ENCODE results near the gene EFCAB6. TPM values are rescaled to one million over a fixed set of nuclear protein-coding genes. Genes with fewer than 3 reads are reported as not detected.

The EFCAB6 gene
- total and polyA plus RNA-seq, 9 of the 15 experiments (the other 6 are each of a cell fraction or from before 2014, with no cell fraction given), result 0.06 TPM; not detected in 8

- TF ChIP-seq MAZ (CRISPR knock-in tag; conservative IDR thresholded peaks at IDR 0.05 in 1 of 2, IDR thresholded peaks at IDR 0.05 in 1 of 2) (no peak), FOXJ2 (tag; IDR thresholded peaks at IDR 0.05) (no peak), ZNF384 (IDR thresholded peaks at IDR 0.05; ENCODE audit: low read depth, low read length) (no peak), HMGN3 (IDR thresholded peaks at IDR 0.05; ENCODE audit: borderline replicate concordance, extremely low read depth, insufficient read length, low read depth, low read length) (no peak), ZHX1 (conservative IDR thresholded peaks at IDR 0.05; ENCODE audit: low read length) (no peak)
- no peaks in the 10 kb centered on the region for H3K9me3 ChIP-seq (replicated peaks; ENCODE audit: control insufficient read depth, insufficient read depth, low read depth, low read length)
- ChIA-PET CTCF (ENCODE audit: low intra/inter-chr PET ratio) (no interaction called here), POLR2A (no interaction called here)
- intact Hi-C loops (cut with micrococcal nuclease) (no loop called here), in situ Hi-C loops (cut with MboI) (no loop called here)
- 0% methylated on average over 8 of the region's 13 CpGs for WGBS (ENCODE audit: insufficient coverage, low coverage, missing lambda C conversion rate)
- no peak overlapping the region for H2AFZ ChIP-seq (ENCODE audit: low read depth, low read length)
- no peaks in the 10 kb centered on the region for H3K9me1 ChIP-seq (ENCODE audit: control insufficient read depth, insufficient read depth, low read length)
- H3K4me2 ChIP-seq (ENCODE audit: insufficient read depth, low read length), result no peak overlapping the region
- no peaks in the 10 kb centered on the region for H3K4me1 ChIP-seq (replicated peaks in 1 of 2; ENCODE audit: control insufficient read depth in 2 of 2, insufficient read depth in 2 of 2, low read length in 2 of 2)
- H3K79me2 ChIP-seq (ENCODE audit: control insufficient read depth, insufficient read depth, low read length), result no peaks in the 10 kb centered on the region
- ATAC-seq (no peak), DNase-seq (ENCODE audit: extremely low read depth in 1 of 4, low spot score in 3 of 4) (no peak), FAIRE-seq (no peak)
- no peak overlapping the region for H3K9ac ChIP-seq (ENCODE audit: insufficient read depth in 1 of 2, low read depth in 2 of 2, low read length in 2 of 2)
- no peaks in the 10 kb centered on the region for H4K20me1 ChIP-seq (replicated peaks; ENCODE audit: control insufficient read depth, insufficient read depth, low read length)
- no peak overlapping the region for H3K4me3 ChIP-seq
- no peaks in the 10 kb centered on the region for H3K36me3 ChIP-seq (ENCODE audit: control insufficient read depth, insufficient read depth, low read length)
- H3K27me3 ChIP-seq (ENCODE audit: control insufficient read depth in 2 of 2, insufficient read depth in 2 of 2, low read length in 2 of 2), result peaks cover 0 to 18% of the 10 kb centered on the region in 2 experiments; a peak in 2 of 5 replicates
- H3K27ac ChIP-seq (ENCODE audit: extremely low read depth, low read depth, low read length), result no peak overlapping the region
- no TSS peak for BruUV-seq (replicated peaks)
Measured at GRCh38 chr22:43633631-43634285, 178.3 kb downstream of the EFCAB6 start.

Measured in K562 (cell line).